Esophagus muscularis mucosa (tissue), 3 donors: ENCODE data around the gene PVR.

Source experiments
- CTCF ChIP-seq, 3 experiments: fragments of 200-600 bp in 2 of 3; fragments of 450-650 bp in 1 of 3; sonication (generic) in 2 of 3; IDR thresholded peaks; one replicate each; pipeline ENCODE4 v1.5.1; 2017 to 2019; ENCODE audit warnings: antibody characterized with exemption in 3 of 3, mild to moderate bottlenecking in 2 of 3, moderate library complexity in 1 of 3
- POLR2AphosphoS5 ChIP-seq, 2 donors: sonication (generic); formaldehyde crosslinking; IDR thresholded peaks; one replicate each; pipeline ENCODE4 v1.6.1; 2017; ENCODE audit warnings: antibody characterized with exemption in 2 of 2

GRCh38 chr19:44603201-44603945, 40.3 kb upstream of the PVR start:
- no peak for TF ChIP-seq CTCF (IDR thresholded peaks at IDR 0.05)
- peak in 1 of 2 donors; percentile 28 for TF ChIP-seq POLR2AphosphoS5 (IDR thresholded peaks at IDR 0.05)
